Measurements from ENCODE around the gene FAM89A. TPM values are rescaled to one million over a fixed set of nuclear protein-coding genes. Genes with fewer than 3 reads are reported as not detected.
"Not testable (repeated sequence)": the region's sequence is repeated elsewhere in the genome, so short reads cannot be mapped to it uniquely, and the experiment has no call there.

Gene FAM89A
- total and polyA plus RNA-seq, 4 donors, result 3.6 to 11.5 (median 8.0) TPM

GRCh38 chr1:231000639-231001038 is 39.4 kb downstream of the FAM89A start:
- intact Hi-C loops (cut with DNase I), result no loop called here
- Histone ChIP-seq H3K27ac (ENCODE audit: low read depth in 1 of 2, low read length in 2 of 2) (no peak overlapping the region), H3K27me3 (ENCODE audit: control insufficient read depth in 1 of 2, insufficient read depth in 2 of 2, low read length in 1 of 2) (no peaks in the 10 kb centered on the region), H3K4me1 (ENCODE audit: control insufficient read depth in 1 of 2, insufficient read depth in 2 of 2, low read length in 2 of 2) (no peaks in the 10 kb centered on the region), H3K9me3 (ENCODE audit: control insufficient read depth, low read length) (peaks cover 2% of the 10 kb centered on the region), H3K36me3 (ENCODE audit: control insufficient read depth in 1 of 2, insufficient read depth in 2 of 2, low read length in 1 of 2) (peaks cover 6 to 21% of the 10 kb centered on the region in 2 donors), H3K4me3 (ENCODE audit: low read length in 2 of 2) (no peak overlapping the region)
- 94 to 95% methylated on average over 1 of the region's 1 CpG for WGBS, 2 donors
- DNase-seq, result no peak
- ATAC-seq (ENCODE audit: low FRiP score), result no peak

- Histone ChIP-seq H3K4me3 (ENCODE audit: low read length in 2 of 2) (no peak overlapping the region), H3K27me3 (ENCODE audit: control insufficient read depth in 1 of 2, insufficient read depth in 2 of 2, low read length in 1 of 2) (no peaks in the 10 kb centered on the region), H3K9me3 (ENCODE audit: control insufficient read depth, low read length) (peaks cover 2% of the 10 kb centered on the region), H3K27ac (ENCODE audit: low read depth in 1 of 2, low read length in 2 of 2) (no peak overlapping the region), H3K36me3 (ENCODE audit: control insufficient read depth in 1 of 2, insufficient read depth in 2 of 2, low read length in 1 of 2) (peaks cover 6 to 21% of the 10 kb centered on the region in 2 donors), H3K4me1 (ENCODE audit: control insufficient read depth in 1 of 2, insufficient read depth in 2 of 2, low read length in 2 of 2) (no peaks in the 10 kb centered on the region)
- 93 to 94% methylated on average over 4 of the region's 4 CpGs for WGBS, 2 donors
- intact Hi-C loops (cut with DNase I), result no loop called here
- ATAC-seq (ENCODE audit: low FRiP score) (no peak), DNase-seq (no peak)
Measured at GRCh38 chr1:231000201-231000600, 39.9 kb downstream of the FAM89A start.

- Histone ChIP-seq H3K27me3 (ENCODE audit: control insufficient read depth in 1 of 2, insufficient read depth in 2 of 2, low read length in 1 of 2) (no peaks in the 10 kb centered on the region), H3K9me3 (ENCODE audit: control insufficient read depth, low read length) (no peaks in the 10 kb centered on the region), H3K36me3 (ENCODE audit: control insufficient read depth in 1 of 2, insufficient read depth in 2 of 2, low read length in 1 of 2) (peaks cover 6 to 22% of the 10 kb centered on the region in 2 donors), H3K27ac (ENCODE audit: low read depth in 1 of 2, low read length in 2 of 2) (no peak overlapping the region), H3K4me1 (ENCODE audit: control insufficient read depth in 1 of 2, insufficient read depth in 2 of 2, low read length in 2 of 2) (no peaks in the 10 kb centered on the region), H3K4me3 (ENCODE audit: low read length in 2 of 2) (no peak overlapping the region)
- DNase-seq (no peak), ATAC-seq (ENCODE audit: low FRiP score) (no peak)
- WGBS, 2 donors, result 91 to 97% methylated on average over 1 of the region's 1 CpG
- intact Hi-C loops (cut with DNase I), result no loop called here
Measured at GRCh38 chr1:230994860-230995259, 45.2 kb downstream of the FAM89A start.

DNA sequence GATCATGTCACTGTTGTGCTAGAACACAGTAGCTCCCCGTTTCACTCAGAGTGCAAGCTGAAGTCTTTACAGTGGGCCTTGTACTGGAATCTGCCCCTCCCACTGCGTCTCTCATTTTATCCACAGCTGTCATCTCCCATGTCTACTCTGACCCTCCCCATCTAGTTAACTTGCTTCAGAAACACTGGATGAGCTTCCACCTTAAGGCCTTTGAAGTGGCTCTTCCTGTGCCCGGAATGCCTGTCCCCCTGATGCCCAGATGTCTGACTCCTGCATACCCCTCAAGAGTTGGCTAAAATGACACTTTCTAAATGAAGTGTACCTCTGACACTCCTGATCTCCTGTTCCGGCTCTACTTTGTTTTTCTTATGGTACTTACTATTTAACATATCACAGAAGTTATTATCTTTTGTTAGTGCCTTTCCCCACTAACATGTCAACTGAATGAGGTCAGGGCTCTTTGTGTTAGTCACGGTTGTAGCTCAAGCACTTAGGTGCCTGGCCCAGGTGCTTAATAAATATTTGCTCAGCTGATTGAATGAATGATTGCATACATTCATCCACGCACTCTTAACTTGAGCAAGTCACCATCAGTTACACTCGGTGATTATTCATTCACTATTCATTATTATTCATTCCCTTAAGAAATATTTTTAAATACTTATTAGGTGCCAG is 47.8 kb downstream of the FAM89A start:
- intact Hi-C loops (cut with DNase I), result no loop called here
- peaks cover 6 to 9% of the 10 kb centered on the region in 2 donors for H3K36me3 ChIP-seq (ENCODE audit: control insufficient read depth in 1 of 2, insufficient read depth in 2 of 2, low read length in 1 of 2)
- H3K9me3 ChIP-seq (ENCODE audit: control insufficient read depth, low read length), result no peaks in the 10 kb centered on the region
- no peaks in the 10 kb centered on the region for H3K4me1 ChIP-seq (ENCODE audit: control insufficient read depth in 1 of 2, insufficient read depth in 2 of 2, low read length in 2 of 2)
- WGBS, 2 donors, result 78 to 82% methylated on average over 7 of the region's 7 CpGs
- ATAC-seq (ENCODE audit: low FRiP score) (no peak), DNase-seq (no peak)
- H3K27ac ChIP-seq (ENCODE audit: low read depth in 1 of 2, low read length in 2 of 2), result no peak overlapping the region
- H3K4me3 ChIP-seq (ENCODE audit: low read length in 2 of 2), result no peak overlapping the region
- no peaks in the 10 kb centered on the region for H3K27me3 ChIP-seq (ENCODE audit: control insufficient read depth in 1 of 2, insufficient read depth in 2 of 2, low read length in 1 of 2)

DNA sequence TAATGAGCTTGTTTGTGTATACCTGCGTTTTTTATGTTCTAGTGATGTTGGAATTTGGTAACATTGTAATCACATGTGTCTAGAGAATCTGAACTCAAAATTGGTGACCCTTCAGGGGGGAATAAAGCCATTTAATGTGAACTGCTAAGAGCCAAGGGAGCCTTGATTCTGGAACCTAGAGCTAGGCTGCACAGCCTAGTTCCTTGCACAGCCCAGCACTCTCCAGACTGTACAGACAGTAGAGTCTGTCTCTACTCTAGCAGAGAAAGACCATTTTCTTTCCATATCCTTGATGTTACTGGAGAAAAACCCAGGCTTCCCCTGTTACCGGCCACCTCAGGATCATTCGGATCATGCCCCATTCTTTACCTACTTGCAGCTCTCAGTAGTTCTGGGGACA is 52.6 kb downstream of the FAM89A start:
- ATAC-seq (ENCODE audit: low FRiP score) (no peak), DNase-seq (no peak)
- Histone ChIP-seq H3K9me3 (ENCODE audit: control insufficient read depth, low read length) (no peaks in the 10 kb centered on the region), H3K36me3 (ENCODE audit: control insufficient read depth in 1 of 2, insufficient read depth in 2 of 2, low read length in 1 of 2) (peaks cover 3 to 5% of the 10 kb centered on the region in 2 donors), H3K27ac (ENCODE audit: low read depth in 1 of 2, low read length in 2 of 2) (no peak overlapping the region), H3K27me3 (ENCODE audit: control insufficient read depth in 1 of 2, insufficient read depth in 2 of 2, low read length in 1 of 2) (no peaks in the 10 kb centered on the region), H3K4me3 (ENCODE audit: low read length in 2 of 2) (no peak overlapping the region), H3K4me1 (ENCODE audit: control insufficient read depth in 1 of 2, insufficient read depth in 2 of 2, low read length in 2 of 2) (no peaks in the 10 kb centered on the region)
- 84 to 88% methylated on average over 3 of the region's 3 CpGs for WGBS, 2 donors
- intact Hi-C loops (cut with DNase I), result no loop called here

- Histone ChIP-seq H3K4me3 (ENCODE audit: low read length in 2 of 2) (no peak overlapping the region), H3K27me3 (ENCODE audit: control insufficient read depth in 1 of 2, insufficient read depth in 2 of 2, low read length in 1 of 2) (no peaks in the 10 kb centered on the region), H3K9me3 (ENCODE audit: control insufficient read depth, low read length) (no peaks in the 10 kb centered on the region), H3K27ac (ENCODE audit: low read depth in 1 of 2, low read length in 2 of 2) (no peak overlapping the region), H3K36me3 (ENCODE audit: control insufficient read depth in 1 of 2, insufficient read depth in 2 of 2, low read length in 1 of 2) (peaks cover 1% of the 10 kb centered on the region in 2 donors), H3K4me1 (ENCODE audit: control insufficient read depth in 1 of 2, insufficient read depth in 2 of 2, low read length in 2 of 2) (no peaks in the 10 kb centered on the region)
- DNase-seq, result no peak
- no peak for ATAC-seq (ENCODE audit: low FRiP score)
- WGBS, 2 donors, result 89 to 92% methylated on average over 7 of the region's 7 CpGs
- intact Hi-C loops (cut with DNase I), result no loop called here
Measured at GRCh38 chr1:230986976-230987375, 53.1 kb downstream of the FAM89A start.

- H3K36me3 ChIP-seq (ENCODE audit: control insufficient read depth in 1 of 2, insufficient read depth in 2 of 2, low read length in 1 of 2), result no peaks in the 10 kb centered on the region
- 92 to 95% methylated on average over 6 of the region's 6 CpGs for WGBS, 2 donors
- H3K4me1 ChIP-seq (ENCODE audit: control insufficient read depth in 1 of 2, insufficient read depth in 2 of 2, low read length in 2 of 2), result no peaks in the 10 kb centered on the region
- ATAC-seq (ENCODE audit: low FRiP score) (no peak), DNase-seq (no peak)
- no peaks in the 10 kb centered on the region for H3K27me3 ChIP-seq (ENCODE audit: control insufficient read depth in 1 of 2, insufficient read depth in 2 of 2, low read length in 1 of 2)
- H3K4me3 ChIP-seq (ENCODE audit: low read length in 2 of 2), result no peak overlapping the region
- no peaks in the 10 kb centered on the region for H3K9me3 ChIP-seq (ENCODE audit: control insufficient read depth, low read length)
- intact Hi-C loops (cut with DNase I), result no loop called here
- H3K27ac ChIP-seq (ENCODE audit: low read depth in 1 of 2, low read length in 2 of 2), result no peak overlapping the region
Measured at GRCh38 chr1:230985711-230986110, 54.3 kb downstream of the FAM89A start.

DNA sequence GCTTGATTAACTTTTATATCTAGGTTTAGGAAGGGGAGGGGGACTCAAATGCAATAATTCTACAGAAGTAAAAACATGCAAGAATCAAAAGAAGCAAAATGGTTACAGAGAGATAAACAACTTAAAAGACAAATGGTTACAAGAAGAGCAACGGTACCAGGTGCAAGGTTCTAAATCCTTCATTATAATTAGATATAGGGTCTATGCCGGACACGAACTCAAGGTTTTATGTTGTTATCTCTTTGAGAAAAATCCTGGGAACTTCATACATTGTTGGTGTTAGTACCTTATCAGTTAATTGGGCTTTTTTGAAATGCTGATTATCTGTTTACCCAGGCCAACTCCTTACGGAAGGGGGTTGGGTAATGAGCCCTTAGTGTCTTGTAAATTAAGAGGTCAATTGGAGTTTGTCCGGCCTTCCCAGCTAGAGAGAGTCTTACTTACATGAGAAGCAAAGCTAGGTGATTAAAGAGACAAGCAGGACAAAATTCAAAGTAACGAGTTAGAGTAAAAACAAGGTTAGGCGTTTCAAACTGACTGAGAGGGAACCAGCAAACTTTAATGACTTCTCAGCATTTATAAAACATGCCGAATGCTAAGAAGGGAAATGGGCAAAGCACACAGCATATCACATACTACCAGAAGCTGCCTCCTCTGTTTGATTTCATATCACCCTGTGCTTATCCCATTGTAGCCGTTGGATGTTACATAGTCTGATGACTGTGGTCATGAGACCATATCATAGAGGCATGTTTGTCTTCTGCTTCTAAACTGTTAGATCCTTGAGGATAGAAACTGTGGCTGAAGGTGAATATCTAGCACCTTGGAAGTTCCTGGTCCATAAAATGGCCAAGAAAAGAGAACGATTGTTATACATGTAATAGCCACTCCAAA is 55.2 kb downstream of the FAM89A start:
- H3K4me3 ChIP-seq (ENCODE audit: low read length in 2 of 2); H3K9me3 ChIP-seq (ENCODE audit: control insufficient read depth, low read length); H3K27ac ChIP-seq (ENCODE audit: low read depth in 1 of 2, low read length in 2 of 2); H3K36me3 ChIP-seq (ENCODE audit: control insufficient read depth in 1 of 2, insufficient read depth in 2 of 2, low read length in 1 of 2); intact Hi-C loops (cut with DNase I); H3K27me3 ChIP-seq (ENCODE audit: control insufficient read depth in 1 of 2, insufficient read depth in 2 of 2, low read length in 1 of 2); DNase-seq; ATAC-seq (ENCODE audit: low FRiP score); H3K4me1 ChIP-seq (ENCODE audit: control insufficient read depth in 1 of 2, insufficient read depth in 2 of 2, low read length in 2 of 2): not testable (repeated sequence)
- 72 to 73% methylated on average over 10 of the region's 10 CpGs for WGBS, 2 donors

- no peak for DNase-seq
- no peaks in the 10 kb centered on the region for H3K27me3 ChIP-seq (ENCODE audit: control insufficient read depth in 1 of 2, insufficient read depth in 2 of 2, low read length in 1 of 2)
- intact Hi-C loops (cut with DNase I), result no loop called here
- ATAC-seq (ENCODE audit: low FRiP score), result no peak
- H3K27ac ChIP-seq (ENCODE audit: low read depth in 1 of 2, low read length in 2 of 2), result no peak overlapping the region
- H3K36me3 ChIP-seq (ENCODE audit: control insufficient read depth in 1 of 2, insufficient read depth in 2 of 2, low read length in 1 of 2), result no peaks in the 10 kb centered on the region
- peaks cover 0 to 6% of the 10 kb centered on the region in 2 donors for H3K4me1 ChIP-seq (ENCODE audit: control insufficient read depth in 1 of 2, insufficient read depth in 2 of 2, low read length in 2 of 2)
- no peak overlapping the region for H3K4me3 ChIP-seq (ENCODE audit: low read length in 2 of 2)
- no peaks in the 10 kb centered on the region for H3K9me3 ChIP-seq (ENCODE audit: control insufficient read depth, low read length)
- WGBS, 2 donors, result 76 to 86% methylated on average over 5 of the region's 5 CpGs
Measured at GRCh38 chr1:230983811-230984210, 56.2 kb downstream of the FAM89A start.

Measured in aorta (tissue), 5 donors.